Astrocyte (in vitro differentiated cells and primary cell): ENCODE results near the gene PLA2G1B. TPM values are rescaled to one million over a fixed set of nuclear protein-coding genes. Genes with fewer than 3 reads are reported as not detected.

Source experiments
- DNase-seq: peaks from one replicate; pipeline ENCODE4 v3.0.0-alpha.2; 2010; ENCODE audit warnings: low read depth
- FAIRE-seq: peaks from 2 replicates; lab custom pipeline; 2011; peaks lifted over from hg19 to GRCh38; lab: Jason Lieb, UNC
- H2AFZ ChIP-seq: 2 replicates; pipeline ENCODE4 v1.6.0; 2012; ENCODE audit warnings: low read depth, low read length, inconsistent platforms
- H3K27ac ChIP-seq: 2 replicates; pipeline ENCODE4 v1.5.1; 2011; ENCODE audit warnings: low read depth, low read length, inconsistent platforms
- H3K27me3 ChIP-seq: 2 replicates; pipeline ENCODE4 v1.6.0; 2011; ENCODE audit warnings: low read length, inconsistent platforms; ENCODE audit not compliant: insufficient read depth
- H3K36me3 ChIP-seq: 2 replicates; pipeline ENCODE4 v1.5.1; 2011; ENCODE audit warnings: low read length, inconsistent platforms; ENCODE audit not compliant: insufficient read depth
- H3K4me1 ChIP-seq: 2 replicates; pipeline ENCODE4 v1.5.1; 2011; ENCODE audit warnings: low read length, inconsistent platforms; ENCODE audit not compliant: insufficient read depth
- H3K4me2 ChIP-seq: 2 replicates; pipeline ENCODE4 v1.6.0; 2012; ENCODE audit warnings: low read length, inconsistent platforms
- H3K4me3 ChIP-seq: 2 replicates; pipeline ENCODE4 v1.5.1; 2011; ENCODE audit warnings: low read depth, mild to moderate bottlenecking, low read length, inconsistent platforms; ENCODE audit not compliant: insufficient read depth
- H3K79me2 ChIP-seq: 2 replicates; pipeline ENCODE4 v1.6.0; 2012; ENCODE audit warnings: mild to moderate bottlenecking, low read length, inconsistent platforms; ENCODE audit not compliant: insufficient read depth
- H3K9ac ChIP-seq: 2 replicates; pipeline ENCODE4 v1.6.0; 2012; ENCODE audit warnings: mild to moderate bottlenecking, low read length, inconsistent platforms
- H3K9me3 ChIP-seq: 2 replicates; pipeline ENCODE4 v1.5.1; 2012; ENCODE audit warnings: low read depth, mild to moderate bottlenecking, low read length, inconsistent platforms; ENCODE audit not compliant: insufficient read depth
- H4K20me1 ChIP-seq: 2 replicates; pipeline ENCODE4 v1.6.0; 2012; ENCODE audit warnings: low read length, inconsistent platforms; ENCODE audit not compliant: insufficient read depth
- H3K27ac Mint-ChIP-seq: one replicate; pipeline ENCODE4 v1.8.0; 2021; ENCODE audit warnings: mild to moderate bottlenecking, mixed read lengths; ENCODE audit not compliant: unreplicated experiment
- H3K27me3 Mint-ChIP-seq: one replicate; pipeline ENCODE4 v1.8.0; 2021; ENCODE audit warnings: low read depth, mixed read lengths; ENCODE audit not compliant: unreplicated experiment
- H3K36me3 Mint-ChIP-seq: one replicate; pipeline ENCODE4 v1.8.0; 2021; ENCODE audit warnings: low read depth, mixed read lengths; ENCODE audit not compliant: unreplicated experiment
- H3K4me1 Mint-ChIP-seq: one replicate; pipeline ENCODE4 v1.8.0; 2021; ENCODE audit warnings: low read depth, mixed read lengths; ENCODE audit not compliant: unreplicated experiment
- H3K4me3 Mint-ChIP-seq: one replicate; pipeline ENCODE4 v1.8.0; 2021; ENCODE audit warnings: mild to moderate bottlenecking, moderate library complexity, mixed read lengths; ENCODE audit not compliant: unreplicated experiment
- H3K9me3 Mint-ChIP-seq: one replicate; pipeline ENCODE4 v1.8.0; 2021; ENCODE audit warnings: mild to moderate bottlenecking, mixed read lengths; ENCODE audit not compliant: unreplicated experiment
- EZH2 ChIP-seq: IDR thresholded peaks from 2 replicates; pipeline ENCODE4 v1.6.1; 2012; ENCODE audit warnings: mild to moderate bottlenecking, low read length, inconsistent platforms; ENCODE audit not compliant: insufficient read depth
- total RNA-seq: library from RNA; stranded (reverse); gene quantifications from 2 replicates; pipeline ENCODE4 v1.2.1, GENCODE V29; 2021
- TF ChIP-seq, protein P1 (sequence below): IDR thresholded peaks from 2 replicates; pipeline ENCODE4 v1.5.1; 2011; ENCODE audit warnings: low read depth, mild to moderate bottlenecking, inconsistent platforms, low read length, moderate library complexity; ENCODE audit not compliant: insufficient read depth

Gene PLA2G1B
- total RNA-seq, 1 donor from 2014 or later: not detected

DNA sequence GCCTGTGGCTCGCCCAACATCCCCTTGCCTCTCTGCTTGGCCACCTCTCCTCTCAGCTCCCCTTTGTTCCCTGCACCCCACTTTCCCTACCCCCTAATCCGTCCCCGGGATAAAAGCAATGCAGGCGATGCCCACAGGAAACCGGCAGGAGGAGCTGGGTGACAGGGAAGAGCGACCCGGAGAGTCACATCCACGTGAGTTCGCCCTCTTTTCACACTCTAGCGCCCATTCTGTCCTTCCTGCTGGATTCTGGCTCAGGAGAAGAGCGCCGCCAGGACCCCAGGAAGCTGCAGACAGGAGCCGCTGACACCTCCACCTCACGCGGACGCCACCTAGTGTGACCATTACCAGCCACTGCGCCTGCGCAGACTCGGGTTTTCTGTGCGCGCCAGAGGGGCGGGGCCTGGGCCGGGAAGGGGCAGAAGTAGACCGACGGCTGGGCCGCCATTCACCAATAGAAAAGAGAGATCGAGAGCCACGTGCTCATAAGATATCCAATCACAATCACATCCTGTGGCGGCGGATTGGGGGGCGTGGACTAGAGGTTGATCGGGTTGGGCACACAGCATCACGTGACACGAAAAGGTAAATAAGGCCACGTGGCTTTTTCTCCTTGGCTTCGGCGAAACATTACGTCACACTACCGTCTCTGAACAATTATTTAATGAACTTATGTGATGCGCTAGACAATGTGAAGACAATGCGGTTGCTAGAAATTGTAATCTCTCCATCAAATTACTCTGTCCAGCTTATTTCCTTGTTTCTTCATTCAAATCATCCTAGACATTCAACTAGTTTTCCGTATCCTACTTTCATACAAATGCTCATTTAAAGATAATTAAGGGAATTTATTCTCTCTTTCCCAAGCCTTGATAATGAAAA lies 10.1 kb downstream of the PLA2G1B start:
- peaks cover 3% of the 10 kb centered on the region for H3K4me1 Mint-ChIP-seq
- peak overlapping the region; percentile 86 for H3K27ac Mint-ChIP-seq
- peak; percentile 97 for DNase-seq
- Histone ChIP-seq H3K9ac (peak overlapping the region; percentile 87), H3K36me3 (no peaks in the 10 kb centered on the region), H3K4me3 (peak overlapping the region; percentile 64), H3K9me3 (no peaks in the 10 kb centered on the region), H3K27ac (peak overlapping the region; percentile 82), H3K4me1 (peaks cover 5% of the 10 kb centered on the region), H3K79me2 (no peaks in the 10 kb centered on the region), H3K4me2 (peak overlapping the region; percentile 89), H2AFZ (peak overlapping the region; percentile 86), H4K20me1 (no peaks in the 10 kb centered on the region), H3K27me3 (peaks cover 2% of the 10 kb centered on the region)
- TF ChIP-seq EZH2: no peak
- TF ChIP-seq, protein P1, sequence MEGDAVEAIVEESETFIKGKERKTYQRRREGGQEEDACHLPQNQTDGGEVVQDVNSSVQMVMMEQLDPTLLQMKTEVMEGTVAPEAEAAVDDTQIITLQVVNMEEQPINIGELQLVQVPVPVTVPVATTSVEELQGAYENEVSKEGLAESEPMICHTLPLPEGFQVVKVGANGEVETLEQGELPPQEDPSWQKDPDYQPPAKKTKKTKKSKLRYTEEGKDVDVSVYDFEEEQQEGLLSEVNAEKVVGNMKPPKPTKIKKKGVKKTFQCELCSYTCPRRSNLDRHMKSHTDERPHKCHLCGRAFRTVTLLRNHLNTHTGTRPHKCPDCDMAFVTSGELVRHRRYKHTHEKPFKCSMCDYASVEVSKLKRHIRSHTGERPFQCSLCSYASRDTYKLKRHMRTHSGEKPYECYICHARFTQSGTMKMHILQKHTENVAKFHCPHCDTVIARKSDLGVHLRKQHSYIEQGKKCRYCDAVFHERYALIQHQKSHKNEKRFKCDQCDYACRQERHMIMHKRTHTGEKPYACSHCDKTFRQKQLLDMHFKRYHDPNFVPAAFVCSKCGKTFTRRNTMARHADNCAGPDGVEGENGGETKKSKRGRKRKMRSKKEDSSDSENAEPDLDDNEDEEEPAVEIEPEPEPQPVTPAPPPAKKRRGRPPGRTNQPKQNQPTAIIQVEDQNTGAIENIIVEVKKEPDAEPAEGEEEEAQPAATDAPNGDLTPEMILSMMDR: peak; percentile 28
- H3K27me3 Mint-ChIP-seq: peaks cover 1% of the 10 kb centered on the region
- peak overlapping the region; percentile 88 for H3K4me3 Mint-ChIP-seq
- H3K36me3 Mint-ChIP-seq: no peaks in the 10 kb centered on the region
- FAIRE-seq: peak; percentile 89
- no peaks in the 10 kb centered on the region for H3K9me3 Mint-ChIP-seq

DNA sequence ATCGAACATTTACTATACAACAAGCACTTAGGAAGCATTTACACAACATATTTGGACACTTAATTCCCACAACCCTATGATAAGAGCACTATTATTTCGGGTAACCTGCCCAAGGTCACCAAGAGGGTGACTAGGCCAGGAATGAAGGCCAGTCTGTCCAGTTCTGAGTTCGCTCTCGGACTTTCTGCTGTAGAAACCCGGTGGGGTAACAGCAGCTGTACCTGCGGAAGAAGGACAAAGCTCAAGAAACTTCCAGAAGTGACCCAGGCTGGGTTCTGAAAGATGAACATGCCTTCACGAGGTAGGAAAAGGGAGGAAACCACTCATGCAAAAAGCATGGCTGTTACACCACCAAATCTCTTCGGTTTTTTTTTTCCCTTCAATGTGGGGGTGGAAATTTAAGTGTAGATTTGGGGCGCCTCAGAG lies 10.8 kb downstream of the PLA2G1B start:
- H3K27ac ChIP-seq: peak overlapping the region; percentile 82
- no peaks in the 10 kb centered on the region for H3K36me3 Mint-ChIP-seq
- no peaks in the 10 kb centered on the region for H3K79me2 ChIP-seq
- peak overlapping the region; percentile 88 for H3K4me3 Mint-ChIP-seq
- H3K9me3 Mint-ChIP-seq: no peaks in the 10 kb centered on the region
- peak overlapping the region; percentile 64 for H3K4me3 ChIP-seq
- H3K4me1 ChIP-seq: peaks cover 5% of the 10 kb centered on the region
- no peaks in the 10 kb centered on the region for H3K27me3 Mint-ChIP-seq
- no peaks in the 10 kb centered on the region for H3K9me3 ChIP-seq
- H3K4me2 ChIP-seq: peak overlapping the region; percentile 89
- peak overlapping the region; percentile 86 for H2AFZ ChIP-seq
- peak overlapping the region; percentile 86 for H3K27ac Mint-ChIP-seq
- no peaks in the 10 kb centered on the region for H3K36me3 ChIP-seq
- FAIRE-seq (no peak), DNase-seq (peak; percentile 9)
- H3K4me1 Mint-ChIP-seq: peaks cover 3% of the 10 kb centered on the region
- no peaks in the 10 kb centered on the region for H4K20me1 ChIP-seq
- H3K27me3 ChIP-seq: no peaks in the 10 kb centered on the region
- TF ChIP-seq, protein P1: no peak
- no peak for TF ChIP-seq EZH2
- H3K9ac ChIP-seq: peak overlapping the region; percentile 87

DNA sequence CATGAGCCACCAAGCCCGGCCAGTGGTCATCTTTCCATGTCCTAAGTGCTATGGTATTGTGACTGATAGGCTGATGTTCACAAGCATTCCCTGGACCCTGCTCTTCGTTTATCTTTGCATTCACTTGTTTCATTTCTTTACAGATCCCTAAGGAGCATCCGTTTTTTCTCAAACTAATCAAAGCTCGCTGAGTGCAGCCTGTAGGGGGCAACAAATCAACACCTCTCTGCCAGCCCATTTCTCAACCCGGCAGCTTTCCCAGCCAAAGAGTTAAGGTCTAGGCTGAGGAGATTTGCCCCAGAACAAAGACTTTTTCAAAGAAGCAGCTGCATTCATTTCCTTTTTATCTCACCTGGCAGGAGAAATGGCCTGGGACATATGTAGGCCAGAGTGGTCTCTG lies 13.4 kb downstream of the PLA2G1B start:
- Histone ChIP-seq H3K9me3 (no peaks in the 10 kb centered on the region), H3K27me3 (no peaks in the 10 kb centered on the region), H3K4me2 (no peak overlapping the region), H3K4me1 (peaks cover 5% of the 10 kb centered on the region), H3K4me3 (no peak overlapping the region), H3K27ac (no peak overlapping the region), H3K9ac (no peak overlapping the region), H4K20me1 (no peaks in the 10 kb centered on the region), H3K79me2 (no peaks in the 10 kb centered on the region), H2AFZ (no peak overlapping the region), H3K36me3 (no peaks in the 10 kb centered on the region)
- TF ChIP-seq EZH2: no peak
- TF ChIP-seq, protein P1: peak; percentile 23
- Mint-ChIP-seq H3K27ac (no peak overlapping the region), H3K4me3 (peak overlapping the region; percentile 41), H3K36me3 (no peaks in the 10 kb centered on the region), H3K4me1 (peaks cover 3% of the 10 kb centered on the region), H3K9me3 (no peaks in the 10 kb centered on the region), H3K27me3 (no peaks in the 10 kb centered on the region)
- FAIRE-seq (no peak), DNase-seq (no peak)
